Skeletal muscle tissue (tissue), 2 donors: Measurements from ENCODE around the gene CFAP44. TPM values are rescaled to one million over a fixed set of nuclear protein-coding genes. Genes with fewer than 3 reads are reported as not detected.

Source experiments
- small RNA-seq: library from RNA; depleted of rRNA; stranded (forward); fragments of <200 nt; gene quantifications from one replicate; pipeline ENCODE3, GENCODE V24; 2014
- total RNA-seq: library from RNA; depleted of rRNA; stranded (reverse); fragments of >200 nt; gene quantifications from one replicate; pipeline ENCODE4 v1.2.3, GENCODE V29; 2014

The CFAP44 gene
- total RNA-seq, 1 donor from 2014 or later: 6.3 TPM

Small RNAs within 50 kb of the gene (small RNA-seq; reads per million reads assigned to genes)
- not detected for gene MIR8076

Other genes with a start within 250 kb of the CFAP44 start
- 28.7 TPM for gene BOC, start 229.9 kb downstream of the CFAP44 start, total RNA-seq
- 11.5 TPM for gene SPICE1, start 73.7 kb upstream of the CFAP44 start, total RNA-seq
- 2.1 TPM for gene SIDT1, start 91.1 kb upstream of the CFAP44 start, total RNA-seq